Keratinocyte (primary cell): ENCODE measurements around the gene ADGRG4.

ENCODE experiments used
- EZH2 ChIP-seq: IDR thresholded peaks from one replicate; pipeline ENCODE4 v1.6.1; 2012; ENCODE audit warnings: inconsistent platforms, mild to moderate bottlenecking, low read length, moderate library complexity
- TF ChIP-seq, protein P1 (sequence below), 3 experiments: IDR thresholded peaks in 1 of 3; conservative IDR thresholded peaks in 1 of 3; optimal IDR thresholded peaks in 1 of 3; 2 replicates in 2 of 3; 3 replicates in 1 of 3; pipeline versions ENCODE3 to v1.5.1; 2011; ENCODE audit warnings: low read length in 3 of 3, mild to moderate bottlenecking in 3 of 3, moderate library complexity in 2 of 3, control low read depth in 1 of 3, inconsistent platforms in 1 of 3; ENCODE audit not compliant: insufficient read depth in 2 of 3; ENCODE audit errors: extremely low read depth in 1 of 3

- TF ChIP-seq, protein P1, sequence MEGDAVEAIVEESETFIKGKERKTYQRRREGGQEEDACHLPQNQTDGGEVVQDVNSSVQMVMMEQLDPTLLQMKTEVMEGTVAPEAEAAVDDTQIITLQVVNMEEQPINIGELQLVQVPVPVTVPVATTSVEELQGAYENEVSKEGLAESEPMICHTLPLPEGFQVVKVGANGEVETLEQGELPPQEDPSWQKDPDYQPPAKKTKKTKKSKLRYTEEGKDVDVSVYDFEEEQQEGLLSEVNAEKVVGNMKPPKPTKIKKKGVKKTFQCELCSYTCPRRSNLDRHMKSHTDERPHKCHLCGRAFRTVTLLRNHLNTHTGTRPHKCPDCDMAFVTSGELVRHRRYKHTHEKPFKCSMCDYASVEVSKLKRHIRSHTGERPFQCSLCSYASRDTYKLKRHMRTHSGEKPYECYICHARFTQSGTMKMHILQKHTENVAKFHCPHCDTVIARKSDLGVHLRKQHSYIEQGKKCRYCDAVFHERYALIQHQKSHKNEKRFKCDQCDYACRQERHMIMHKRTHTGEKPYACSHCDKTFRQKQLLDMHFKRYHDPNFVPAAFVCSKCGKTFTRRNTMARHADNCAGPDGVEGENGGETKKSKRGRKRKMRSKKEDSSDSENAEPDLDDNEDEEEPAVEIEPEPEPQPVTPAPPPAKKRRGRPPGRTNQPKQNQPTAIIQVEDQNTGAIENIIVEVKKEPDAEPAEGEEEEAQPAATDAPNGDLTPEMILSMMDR (optimal IDR thresholded peaks at IDR 0.05 in 1 of 3, IDR thresholded peaks at IDR 0.05 in 1 of 3, conservative IDR thresholded peaks at IDR 0.05 in 1 of 3; ENCODE audit: extremely low read depth in 1 of 3, insufficient read depth in 2 of 3, low read length in 3 of 3) = no peak
- TF ChIP-seq EZH2 = no peak
Observed at GRCh38 chrX:136319600-136319999, 18.8 kb downstream of the ADGRG4 start.
